ENCODE results near the gene CTSL.

CTSL gene

DNA sequence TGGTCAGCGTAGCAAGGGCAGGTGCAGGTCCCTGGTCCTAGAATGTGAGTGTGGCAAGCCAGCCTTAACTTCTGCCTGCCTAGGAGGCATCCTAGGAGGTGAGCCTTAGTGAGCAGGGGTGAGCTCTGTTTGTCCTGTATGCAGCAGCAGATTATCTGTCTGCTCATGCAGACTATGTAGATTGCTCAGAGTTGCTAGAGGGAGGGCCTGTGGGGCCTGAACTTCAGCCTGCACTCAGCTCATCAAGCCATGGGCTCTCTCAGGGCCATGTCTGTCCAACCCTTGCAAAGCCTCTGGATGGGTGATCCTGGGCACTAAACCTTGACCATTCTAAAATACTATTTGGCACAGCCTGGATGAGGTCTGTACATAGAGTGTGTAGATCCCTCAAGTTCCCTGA, 8.5 kb upstream of the CTSL start:
- TF ChIP-seq, protein P1, sequence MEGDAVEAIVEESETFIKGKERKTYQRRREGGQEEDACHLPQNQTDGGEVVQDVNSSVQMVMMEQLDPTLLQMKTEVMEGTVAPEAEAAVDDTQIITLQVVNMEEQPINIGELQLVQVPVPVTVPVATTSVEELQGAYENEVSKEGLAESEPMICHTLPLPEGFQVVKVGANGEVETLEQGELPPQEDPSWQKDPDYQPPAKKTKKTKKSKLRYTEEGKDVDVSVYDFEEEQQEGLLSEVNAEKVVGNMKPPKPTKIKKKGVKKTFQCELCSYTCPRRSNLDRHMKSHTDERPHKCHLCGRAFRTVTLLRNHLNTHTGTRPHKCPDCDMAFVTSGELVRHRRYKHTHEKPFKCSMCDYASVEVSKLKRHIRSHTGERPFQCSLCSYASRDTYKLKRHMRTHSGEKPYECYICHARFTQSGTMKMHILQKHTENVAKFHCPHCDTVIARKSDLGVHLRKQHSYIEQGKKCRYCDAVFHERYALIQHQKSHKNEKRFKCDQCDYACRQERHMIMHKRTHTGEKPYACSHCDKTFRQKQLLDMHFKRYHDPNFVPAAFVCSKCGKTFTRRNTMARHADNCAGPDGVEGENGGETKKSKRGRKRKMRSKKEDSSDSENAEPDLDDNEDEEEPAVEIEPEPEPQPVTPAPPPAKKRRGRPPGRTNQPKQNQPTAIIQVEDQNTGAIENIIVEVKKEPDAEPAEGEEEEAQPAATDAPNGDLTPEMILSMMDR (IDR thresholded peaks at IDR 0.05), result no peak

DNA sequence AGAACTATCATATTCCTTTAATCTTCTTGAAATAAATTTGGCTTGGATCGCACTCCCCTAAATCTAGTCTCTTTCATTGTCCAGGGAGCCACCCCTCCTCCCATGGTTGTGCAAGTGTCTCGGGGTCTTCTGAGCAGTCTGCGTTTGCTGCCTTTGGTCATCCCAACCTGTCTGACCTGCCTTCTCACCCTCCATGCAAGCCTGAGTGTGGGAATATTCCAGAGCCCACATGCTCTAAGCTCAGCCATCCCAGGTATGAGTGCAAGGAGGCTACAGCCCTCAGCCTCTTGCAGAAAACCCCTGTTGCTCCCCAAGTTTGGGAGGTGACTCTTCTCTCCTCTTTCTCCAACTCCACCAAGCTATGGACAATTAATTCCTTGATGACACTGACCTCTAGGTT, 7.7 kb upstream of the CTSL start:
- TF ChIP-seq, protein P1 (IDR thresholded peaks at IDR 0.05), result no peak

DNA sequence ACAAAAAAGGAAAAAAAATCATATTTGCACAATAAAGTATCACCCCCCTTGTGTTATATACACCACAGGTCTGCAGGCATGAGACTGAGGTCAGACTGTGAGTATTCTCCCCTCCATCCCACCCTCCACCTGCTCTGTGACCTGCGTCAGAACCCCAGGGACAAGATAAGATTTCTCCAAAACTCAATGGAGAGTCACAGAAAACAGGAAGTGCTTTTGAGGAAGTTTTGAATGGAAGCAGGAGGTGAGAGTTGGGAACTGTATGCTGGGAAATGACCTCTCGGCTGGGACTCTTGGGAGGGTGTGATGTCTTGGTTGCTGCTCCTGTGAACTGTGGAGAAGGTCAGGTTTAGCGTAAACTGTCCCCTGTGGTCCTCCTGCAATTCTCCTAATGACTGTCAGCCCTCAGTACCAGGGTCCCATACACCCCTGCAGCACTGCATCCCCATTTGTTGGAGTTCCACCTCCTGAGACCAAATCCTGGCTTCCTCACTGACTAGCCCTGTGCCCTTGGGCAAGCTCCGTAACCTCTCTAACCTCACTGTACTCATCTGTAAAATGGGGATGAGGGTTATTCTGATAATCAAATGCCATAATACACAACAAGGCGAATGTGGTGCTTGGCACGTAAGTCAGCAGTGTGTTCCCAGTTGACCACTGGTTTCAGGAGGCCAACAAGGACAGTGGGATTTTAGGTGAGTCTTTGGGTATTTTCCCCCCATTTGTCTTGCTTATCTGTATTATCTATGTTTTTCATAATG, 6.9 kb upstream of the CTSL start:
- TF ChIP-seq, protein P1 (IDR thresholded peaks at IDR 0.05), result no peak

DNA sequence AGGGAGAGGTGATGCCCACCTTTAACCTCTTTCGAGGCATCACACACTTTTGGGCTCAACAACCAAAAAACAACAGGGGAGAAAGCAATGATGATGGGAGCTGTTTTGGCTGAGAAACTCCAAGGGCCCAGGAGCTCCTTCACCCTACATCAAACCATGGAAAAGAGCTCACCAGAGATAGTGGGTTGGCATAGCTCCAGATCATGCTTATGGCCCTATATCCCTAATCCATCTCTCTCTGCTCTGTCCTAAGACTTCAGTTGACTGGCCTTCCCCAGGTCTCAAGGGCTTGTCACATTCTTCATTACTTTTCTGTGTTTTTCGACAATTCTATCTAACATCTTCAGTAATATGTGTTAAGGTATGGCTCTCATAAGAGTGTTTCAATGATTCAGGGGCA, 5.7 kb upstream of the CTSL start:
- TF ChIP-seq, protein P1 (IDR thresholded peaks at IDR 0.05), result no peak

DNA sequence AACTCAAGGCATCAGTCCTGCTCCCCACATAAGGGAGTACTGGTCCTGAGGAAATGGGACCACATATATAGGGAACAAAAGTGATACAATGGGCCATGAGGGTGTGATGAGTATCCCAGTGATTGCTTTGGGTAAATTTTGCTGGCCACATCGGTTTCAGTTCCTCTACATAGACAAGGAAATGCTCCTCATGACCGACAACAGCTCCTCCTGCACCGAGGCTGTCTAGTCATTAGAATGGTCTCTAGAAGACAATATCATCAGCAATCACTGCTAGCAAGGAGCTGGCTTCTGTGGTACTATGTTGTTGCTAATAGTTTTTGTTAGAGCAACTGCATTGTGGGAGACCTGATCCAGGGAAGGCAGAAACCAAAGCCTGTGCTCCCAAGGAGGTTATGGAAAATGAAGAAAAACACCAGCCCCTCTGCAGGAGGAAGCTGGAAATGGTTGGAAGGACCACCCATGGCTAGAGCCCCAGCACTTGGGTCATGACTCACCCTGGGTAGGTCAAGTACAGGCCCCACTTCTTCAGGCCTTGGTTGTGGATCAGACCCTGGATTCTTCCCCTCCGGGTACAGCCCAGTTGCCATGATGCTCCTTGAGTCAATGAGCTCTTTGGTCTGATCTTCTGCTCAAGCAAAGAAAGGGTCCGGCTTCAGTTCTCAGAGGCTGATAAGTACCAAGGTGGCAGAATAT, 3.4 kb upstream of the CTSL start:
- TF ChIP-seq, protein P1 (IDR thresholded peaks at IDR 0.05), result no peak

DNA sequence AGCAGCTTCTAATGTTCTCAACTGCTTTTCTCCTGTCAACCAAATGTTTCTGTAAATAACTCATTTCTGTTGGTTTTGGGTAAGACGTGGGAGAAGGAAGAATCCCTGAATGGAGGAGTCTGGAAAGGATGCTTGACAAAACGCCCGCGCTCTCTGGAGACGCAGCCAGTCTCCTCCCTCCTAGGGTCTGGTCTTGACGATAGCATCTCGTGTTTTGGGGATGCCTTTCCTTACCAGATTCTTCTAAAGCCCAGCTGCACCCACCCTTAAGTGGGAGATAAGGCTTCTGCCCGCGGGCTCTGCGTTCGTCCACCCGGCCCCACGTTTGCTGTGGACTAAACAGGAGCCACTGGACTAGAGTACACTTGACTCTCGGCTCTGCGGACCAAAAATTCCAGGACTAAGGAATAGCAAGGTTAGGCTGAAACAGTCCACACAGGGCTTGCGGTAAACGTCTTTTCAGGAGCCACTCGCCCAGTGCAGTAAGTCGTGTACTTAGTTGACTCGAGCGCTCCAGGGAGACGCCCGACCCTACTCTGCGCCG, 491 bp upstream of the CTSL start:
- TF ChIP-seq, protein P1 (IDR thresholded peaks at IDR 0.05), result no peak

DNA sequence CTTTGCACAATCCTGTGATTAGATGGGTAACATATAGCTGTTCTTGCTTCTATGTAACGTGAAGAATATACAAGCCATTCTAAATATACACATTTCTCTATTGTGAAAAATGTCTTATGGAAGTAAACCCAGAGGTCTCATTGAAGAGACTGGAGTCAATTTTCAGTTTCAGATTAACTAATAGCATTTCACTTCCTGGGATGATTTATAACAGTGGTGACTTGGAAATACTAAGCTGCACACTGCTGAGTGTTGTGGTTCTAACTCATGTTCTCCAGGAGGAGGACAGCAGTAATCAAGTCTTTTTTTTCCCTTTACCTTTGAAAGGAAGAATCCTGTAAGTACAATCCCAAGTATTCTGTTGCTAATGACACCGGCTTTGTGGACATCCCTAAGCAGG, 3.3 kb downstream of the CTSL start:
- TF ChIP-seq, protein P1 (IDR thresholded peaks at IDR 0.05), result no peak

Measured in LNCAP (cell line).